HG03103 (cell line): ENCODE data around the gene ERP44.
"Not testable (repeated sequence)": the region's sequence is repeated elsewhere in the genome, so short reads cannot be mapped to it uniquely, and the experiment has no call there.

ENCODE experiments used
- ATAC-seq: cut with Tn5 transposase; IDR thresholded peaks from one replicate; pipeline ENCODE4 v1.9.1; 2021; ENCODE audit warnings: low read depth; ENCODE audit not compliant: unreplicated experiment

The ERP44 gene

GRCh38 chr9:100101608-100102007 is 2.8 kb upstream of the ERP44 start:
- no peak for ATAC-seq

DNA sequence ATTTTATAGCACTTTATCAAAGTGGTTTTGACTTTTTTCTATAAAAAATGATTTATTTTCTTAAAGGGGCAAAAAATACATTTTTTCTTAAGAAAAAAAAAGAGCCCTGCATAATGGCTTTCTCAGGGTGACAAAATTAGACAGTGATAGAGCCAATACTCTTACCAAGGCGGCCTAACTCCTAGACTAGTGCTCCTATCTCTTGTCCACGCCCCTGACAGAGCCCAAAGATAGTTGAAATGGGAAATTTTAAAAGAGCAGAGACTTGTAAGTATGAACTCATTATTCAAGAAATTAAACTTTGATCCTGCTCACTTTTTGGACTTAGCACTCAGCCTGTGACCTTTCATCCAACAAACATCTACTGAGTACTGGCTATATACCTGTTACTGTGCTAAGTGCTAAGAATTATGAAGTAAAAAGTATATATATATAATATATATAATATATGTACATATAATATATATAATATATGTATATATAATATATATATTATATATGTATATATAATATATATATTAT is 1.4 kb upstream of the ERP44 start:
- no peak for ATAC-seq

- ATAC-seq = no peak
Observed at GRCh38 chr9:100099722-100100042, 882 bp upstream of the ERP44 start.

- ATAC-seq = no peak
Observed at GRCh38 chr9:100098046-100098886, 534 bp downstream of the ERP44 start.

GRCh38 chr9:100096378-100096916 is 2.4 kb downstream of the ERP44 start:
- no peak for ATAC-seq

DNA sequence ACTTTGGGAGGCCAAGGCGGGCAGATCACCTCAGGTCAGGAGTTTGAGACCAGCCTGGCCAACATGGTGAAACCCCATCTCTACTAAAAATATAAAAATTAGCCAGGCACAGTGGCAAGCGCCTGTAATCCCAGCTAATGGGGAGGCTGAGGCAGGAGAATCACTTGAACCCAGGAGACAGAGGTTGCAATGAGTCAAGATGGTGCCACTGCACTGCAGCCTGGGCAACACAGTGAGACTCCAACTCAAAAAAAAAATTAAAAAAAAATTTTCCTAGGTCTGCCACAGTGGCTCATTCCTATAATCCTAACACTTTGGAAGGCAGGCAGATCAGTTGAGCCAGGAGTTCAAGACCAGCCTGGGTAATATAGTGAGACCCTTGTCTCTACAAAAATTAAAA is 4.4 kb downstream of the ERP44 start:
- ATAC-seq = not testable (repeated sequence)

GRCh38 chr9:100092066-100092465 is 6.7 kb downstream of the ERP44 start:
- no peak for ATAC-seq

- no peak for ATAC-seq
Observed at GRCh38 chr9:100091650-100092049, 7.2 kb downstream of the ERP44 start.

DNA sequence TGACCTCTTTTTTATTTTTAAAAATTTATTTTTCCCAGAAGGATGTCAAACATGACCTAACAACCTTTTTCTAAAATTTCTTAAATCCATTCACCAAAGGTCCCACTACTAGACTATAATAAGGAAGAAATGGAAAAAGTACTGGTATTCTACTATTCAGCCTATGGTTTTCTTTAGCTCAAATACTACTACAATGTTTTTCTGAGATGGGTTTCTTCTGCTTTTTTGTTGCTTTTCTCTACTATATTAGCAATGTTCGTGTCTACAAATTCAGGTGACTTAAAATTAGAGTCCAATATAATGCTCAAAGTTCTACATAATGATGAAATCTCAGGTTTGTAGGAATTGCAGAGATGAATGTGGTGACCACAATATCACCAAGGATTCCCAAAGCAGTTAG is 7.9 kb downstream of the ERP44 start:
- ATAC-seq = no peak

DNA sequence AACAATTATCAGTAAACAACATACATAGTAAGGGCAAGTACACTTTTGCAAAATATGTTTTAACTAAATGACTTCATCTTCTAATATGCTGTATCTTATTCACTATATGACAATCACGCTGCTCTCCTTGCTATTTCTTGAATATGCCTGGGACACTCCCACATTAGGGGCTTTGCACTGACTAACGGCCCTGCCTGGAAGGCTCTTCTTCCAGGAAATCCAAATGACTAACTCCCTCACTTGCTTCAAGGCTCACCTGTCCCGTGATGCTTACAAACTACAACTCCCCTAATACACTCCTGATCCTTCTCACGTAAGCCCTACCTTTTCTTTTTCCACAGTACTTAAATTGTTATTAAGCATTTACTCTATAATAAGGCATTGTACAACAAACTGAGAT is 10.6 kb downstream of the ERP44 start:
- no peak for ATAC-seq

- ATAC-seq = no peak
Observed at GRCh38 chr9:100087218-100087617, 11.6 kb downstream of the ERP44 start.

DNA sequence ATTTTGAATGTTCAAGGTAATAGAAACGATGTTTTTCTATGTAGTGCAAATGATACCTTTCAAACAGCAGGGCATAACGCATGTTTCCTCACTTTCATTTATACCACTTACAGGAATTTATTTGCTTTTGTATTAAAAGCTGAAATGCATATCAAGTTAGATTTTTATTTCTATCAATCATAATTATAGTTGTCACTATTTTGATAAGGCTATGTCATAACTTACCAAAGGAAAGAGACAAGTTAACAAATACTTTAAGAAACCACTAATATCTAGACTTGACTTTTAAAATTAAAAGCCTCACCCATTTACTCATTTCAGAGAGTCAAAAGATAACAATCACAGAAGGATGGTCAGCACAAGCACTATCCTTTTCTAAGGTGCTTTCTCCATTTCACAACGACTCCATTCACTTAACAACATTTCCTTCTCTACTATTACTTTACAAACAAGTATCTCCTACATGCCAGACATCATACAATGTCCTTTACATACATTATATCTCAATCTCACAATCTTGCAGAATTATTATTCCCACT is 12.6 kb downstream of the ERP44 start:
- no peak for ATAC-seq

DNA sequence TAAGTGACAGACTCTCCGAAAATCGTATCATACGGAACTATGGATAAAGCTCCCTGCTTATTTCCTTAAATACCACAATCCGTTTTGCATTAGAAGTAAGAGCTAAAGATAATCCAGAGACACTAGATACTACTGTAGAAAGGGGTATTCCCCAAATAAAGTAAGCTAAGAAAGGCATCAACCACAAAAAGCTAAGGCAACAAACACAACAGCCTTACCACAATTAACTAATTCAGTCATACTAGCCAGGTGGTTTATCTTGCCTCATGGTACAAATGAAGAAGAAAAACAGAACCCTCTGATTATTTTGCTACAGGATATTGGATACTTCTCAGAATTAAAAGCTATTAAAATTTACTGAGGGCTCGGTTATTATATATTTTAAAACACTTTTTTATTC is 14.1 kb downstream of the ERP44 start:
- peak; percentile 67 for ATAC-seq

DNA sequence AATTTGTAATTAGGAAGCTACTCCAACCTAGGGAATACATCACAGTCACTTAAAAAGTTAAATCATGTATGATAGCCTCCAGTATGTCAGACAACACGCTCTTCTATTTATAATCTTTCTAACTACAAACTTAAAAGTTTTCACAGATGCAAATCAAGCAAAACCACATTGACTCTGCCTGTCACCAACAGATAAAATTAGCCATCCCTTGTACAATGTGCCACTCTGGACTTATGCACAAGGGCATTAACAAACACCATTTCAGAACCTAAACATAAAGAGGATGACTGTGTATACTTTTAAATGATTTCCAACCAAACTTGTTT is 14.7 kb downstream of the ERP44 start:
- peak; percentile 37 for ATAC-seq

- ATAC-seq = peak; percentile 39
Observed at GRCh38 chr9:100083448-100084127, 15.2 kb downstream of the ERP44 start.

- ATAC-seq = no peak
Observed at GRCh38 chr9:100082782-100083181, 16.0 kb downstream of the ERP44 start.

DNA sequence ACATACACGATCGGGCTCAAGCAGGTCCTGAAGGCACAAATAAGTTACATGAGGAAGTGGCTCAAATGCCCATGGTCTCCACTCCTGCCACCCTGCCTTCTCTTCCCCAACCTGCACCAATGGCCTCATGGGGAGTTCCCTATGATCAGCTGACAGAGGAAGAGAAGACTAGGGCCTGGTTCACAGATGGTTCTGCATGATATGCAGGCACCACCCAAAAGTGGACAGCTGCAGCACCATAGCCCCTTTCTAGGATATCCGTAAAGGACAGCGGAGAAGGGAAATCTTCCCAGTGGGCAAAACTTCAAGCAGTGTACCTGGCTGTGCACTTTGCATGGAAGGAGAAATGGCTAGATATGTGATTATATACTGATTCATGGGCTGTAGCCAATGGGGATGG is 22.5 kb downstream of the ERP44 start:
- ATAC-seq = not testable (repeated sequence)

GRCh38 chr9:100074989-100075388 is 23.8 kb downstream of the ERP44 start:
- ATAC-seq = no peak

DNA sequence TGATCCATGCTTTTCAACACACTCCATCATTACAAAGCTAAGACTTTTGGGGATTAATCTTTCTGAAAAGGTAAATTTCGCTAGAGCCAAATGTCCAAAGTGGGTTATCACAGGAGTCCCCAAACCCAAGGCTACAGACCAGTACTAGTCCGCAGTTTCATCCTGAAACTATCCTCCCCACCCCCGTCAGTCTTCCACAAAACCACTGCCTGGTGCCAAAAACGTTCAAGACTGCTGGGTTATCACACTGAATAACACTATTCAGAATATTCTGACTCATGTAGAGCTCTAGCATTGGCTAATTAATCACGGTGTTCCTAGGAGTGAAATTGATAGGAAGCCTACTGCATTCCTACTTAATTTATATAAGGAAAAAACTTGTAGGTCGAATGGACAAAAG is 24.7 kb downstream of the ERP44 start:
- no peak for ATAC-seq

DNA sequence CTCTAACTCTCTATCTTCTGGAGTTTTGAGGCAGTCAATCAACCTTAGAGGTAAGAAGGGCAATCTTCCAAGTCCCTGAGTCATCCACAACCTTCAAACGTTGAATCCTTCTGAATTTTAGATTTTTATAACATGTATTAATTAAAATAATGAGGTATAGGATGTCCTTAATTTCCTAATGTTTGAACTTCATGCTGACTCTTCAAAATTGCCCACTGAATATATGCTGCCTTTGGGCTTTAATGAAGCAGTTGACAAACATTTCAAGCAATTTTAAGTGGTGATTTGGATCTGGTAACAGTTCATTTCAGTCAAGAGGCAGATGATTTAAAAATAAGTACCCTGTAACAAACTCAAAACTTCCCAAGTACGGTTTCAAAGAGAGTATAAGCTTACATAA is 26.0 kb downstream of the ERP44 start:
- no peak for ATAC-seq

GRCh38 chr9:100071271-100071670 is 27.5 kb downstream of the ERP44 start:
- no peak for ATAC-seq
